ENCODE measurements around the gene TPMT.
A peak's percentile ranks its signal among the peaks of the same experiment; 100 is the strongest.
"Not testable (repeated sequence)": the region's sequence is repeated elsewhere in the genome, so short reads cannot be mapped to it uniquely, and the experiment has no call there.

Gene TPMT

GRCh38 chr6:18154507-18155149 is at the start of gene TPMT:
Gene TPMT, minus strand, starts transcription at chr6:18155077. Its CDS starts 5,950 bp downstream, at chr6:18149127.
- no peak for FAIRE-seq

- no peak for FAIRE-seq
Observed at GRCh38 chr6:18203786-18204185, 48.9 kb upstream of the TPMT start.

GRCh38 chr6:18192026-18192425 is 37.1 kb upstream of the TPMT start:
- no peak for FAIRE-seq

- FAIRE-seq, result no peak
Observed at GRCh38 chr6:18189196-18189595, 34.3 kb upstream of the TPMT start.

- no peak for FAIRE-seq
Observed at GRCh38 chr6:18187701-18188100, 32.8 kb upstream of the TPMT start.

- FAIRE-seq, result no peak
Observed at GRCh38 chr6:18186540-18187250, 31.8 kb upstream of the TPMT start.

- no peak for FAIRE-seq
Observed at GRCh38 chr6:18186033-18186432, 31.2 kb upstream of the TPMT start.

- no peak for FAIRE-seq
Observed at GRCh38 chr6:18185624-18186023, 30.7 kb upstream of the TPMT start.

- no peak for FAIRE-seq
Observed at GRCh38 chr6:18183766-18184165, 28.9 kb upstream of the TPMT start.

GRCh38 chr6:18182568-18182967 is 27.7 kb upstream of the TPMT start:
- no peak for FAIRE-seq

- no peak for FAIRE-seq
Observed at GRCh38 chr6:18179770-18180356, 25.0 kb upstream of the TPMT start.

- FAIRE-seq, result no peak
Observed at GRCh38 chr6:18178960-18179615, 24.2 kb upstream of the TPMT start.

- peak; percentile 41 for FAIRE-seq
Observed at GRCh38 chr6:18177286-18177965, 22.5 kb upstream of the TPMT start.

GRCh38 chr6:18176198-18176597 is 21.3 kb upstream of the TPMT start:
- FAIRE-seq, result not testable (repeated sequence)

- no peak for FAIRE-seq
Observed at GRCh38 chr6:18171871-18172270, 17.0 kb upstream of the TPMT start.

GRCh38 chr6:18168264-18168663 is 13.4 kb upstream of the TPMT start:
- FAIRE-seq, result no peak

- FAIRE-seq, result no peak
Observed at GRCh38 chr6:18166312-18167036, 11.6 kb upstream of the TPMT start.

GRCh38 chr6:18165751-18166150 is 10.9 kb upstream of the TPMT start:
- no peak for FAIRE-seq

GRCh38 chr6:18162401-18162800 is 7.5 kb upstream of the TPMT start:
- FAIRE-seq, result no peak

- no peak for FAIRE-seq
Observed at GRCh38 chr6:18161431-18161830, 6.6 kb upstream of the TPMT start.

GRCh38 chr6:18160911-18161310 is 6.0 kb upstream of the TPMT start:
- no peak for FAIRE-seq

GRCh38 chr6:18155864-18156421 is 1.1 kb upstream of the TPMT start:
- no peak for FAIRE-seq

Measured in A204.1 (cell line).